Naive B cell (primary cell): Measurements from ENCODE around the gene HPCAL1. TPM values are rescaled to one million over a fixed set of nuclear protein-coding genes. Genes with fewer than 3 reads are reported as not detected.
A peak's percentile ranks its signal among the peaks of the same experiment; 100 is the strongest.

Source experiments
- ATAC-seq, 2 donors: fragments of 150-1000 bp; cut with Tn5 transposase; 2 replicates each; pipeline ENCODE4 v1.10.0; 2021; ENCODE audit warnings: low read depth in 2 of 2, mild to moderate bottlenecking in 2 of 2, moderate library complexity in 2 of 2
- DNase-seq: peaks from one replicate; pipeline ENCODE4 v3.0.0; 2022
- H3K27ac Mint-ChIP-seq, 6 donors: one replicate each; pipeline ENCODE4 v1.8.0; 2020 to 2022; ENCODE audit warnings: mild to moderate bottlenecking in 6 of 6, mixed read lengths in 6 of 6, moderate library complexity in 5 of 6, inconsistent platforms in 2 of 6
- H3K27me3 Mint-ChIP-seq, 3 donors: one replicate each; pipeline ENCODE4 v1.8.0; 2021 to 2022; ENCODE audit warnings: mixed read lengths in 3 of 3, mild to moderate bottlenecking in 1 of 3
- H3K36me3 Mint-ChIP-seq, 2 donors: one replicate each; pipeline ENCODE4 v1.8.0; 2020 to 2022; ENCODE audit warnings: mixed read lengths in 2 of 2, inconsistent platforms in 1 of 2, mild to moderate bottlenecking in 1 of 2
- H3K4me1 Mint-ChIP-seq, 3 donors: one replicate each; pipeline ENCODE4 v1.8.0; 2020 to 2022; ENCODE audit warnings: mixed read lengths in 3 of 3, inconsistent platforms in 1 of 3, mild to moderate bottlenecking in 1 of 3, moderate library complexity in 1 of 3
- H3K4me3 Mint-ChIP-seq, 8 donors: one replicate each; pipeline ENCODE4 v1.8.0; 2020 to 2022; ENCODE audit warnings: mild to moderate bottlenecking in 8 of 8, mixed read lengths in 8 of 8, moderate library complexity in 8 of 8, inconsistent platforms in 2 of 8
- H3K9me3 Mint-ChIP-seq, 7 donors: one replicate each; pipeline ENCODE4 v1.8.0; 2020 to 2022; ENCODE audit warnings: mixed read lengths in 7 of 7, mild to moderate bottlenecking in 5 of 7, inconsistent platforms in 2 of 7, moderate library complexity in 1 of 7
- polyA plus RNA-seq, 6 donors: library from polyadenylated mRNA; unstranded; fragments of 300-500 nt; fragmentation: Illumina TruSeq; gene quantifications; one replicate each; pipeline ENCODE4 v1.2.3, GENCODE V29; 2021; ENCODE audit warnings: low read depth in 6 of 6

Gene HPCAL1
- polyA plus RNA-seq, 6 donors from 2014 or later = 49.1 to 92.1 (median 66.7) TPM

GRCh38 chr2:10318345-10318744, 15.6 kb downstream of the HPCAL1 start:
- Mint-ChIP-seq H3K36me3 (peaks cover 0 to 5% of the 10 kb centered on the region in 2 donors), H3K27me3 (no peaks in the 10 kb centered on the region), H3K27ac (peak overlapping the region in 1 of 6 donors; percentile 61), H3K4me1 (peaks cover 26 to 47% (median 38%) of the 10 kb centered on the region in 3 donors), H3K9me3 (peaks cover 0 to 2% (median 0%) of the 10 kb centered on the region in 7 donors), H3K4me3 (no peak overlapping the region)
- DNase-seq (no peak), ATAC-seq (no peak)

DNA sequence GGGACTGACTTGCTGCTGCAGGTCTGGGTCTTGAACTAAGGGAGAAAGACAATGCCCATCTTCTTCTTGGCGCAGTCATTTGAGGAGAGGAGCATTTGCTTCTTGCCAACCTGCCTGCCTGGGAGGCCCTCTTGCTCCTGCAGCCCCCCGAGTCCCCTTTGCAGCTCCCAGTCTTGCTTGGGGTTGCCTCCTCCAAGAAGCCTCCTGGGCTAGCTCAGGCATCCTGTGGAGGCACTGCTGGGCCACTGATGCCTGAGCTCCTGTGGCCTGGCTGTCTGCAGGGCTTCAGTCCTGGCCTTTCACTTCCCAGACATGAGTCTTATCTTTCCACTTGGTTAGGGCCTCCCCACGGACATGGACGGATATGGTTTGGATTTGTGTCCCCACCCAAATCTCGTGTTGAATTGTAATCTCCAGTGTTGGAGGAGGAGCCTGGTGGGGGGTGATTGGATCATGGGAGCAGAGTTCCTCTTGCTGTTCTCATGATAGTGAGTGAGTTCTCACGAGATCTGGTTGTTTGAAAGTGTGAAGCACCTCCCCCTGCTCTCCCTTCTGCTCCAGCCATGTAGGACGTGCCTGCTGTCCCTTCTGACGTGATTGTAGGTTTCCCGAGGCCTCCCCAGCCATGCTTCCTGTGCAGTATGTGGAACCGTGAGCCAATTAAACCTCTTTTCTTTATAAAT, 17.3 kb downstream of the HPCAL1 start:
- ATAC-seq (no peak), DNase-seq (no peak)
- H3K9me3 Mint-ChIP-seq = peaks cover 0 to 2% (median 0%) of the 10 kb centered on the region in 7 donors
- peak overlapping the region in 3 of 6 donors; percentile 42 to 78 (median 49) for H3K27ac Mint-ChIP-seq
- no peak overlapping the region for H3K4me3 Mint-ChIP-seq
- H3K36me3 Mint-ChIP-seq = peaks cover 0 to 5% of the 10 kb centered on the region in 2 donors
- H3K27me3 Mint-ChIP-seq = no peaks in the 10 kb centered on the region
- H3K4me1 Mint-ChIP-seq = peaks cover 27 to 52% (median 41%) of the 10 kb centered on the region in 3 donors

GRCh38 chr2:10320575-10320931, 17.8 kb downstream of the HPCAL1 start:
- H3K9me3 Mint-ChIP-seq = peaks cover 0 to 2% (median 0%) of the 10 kb centered on the region in 7 donors
- H3K4me1 Mint-ChIP-seq = peaks cover 30 to 57% (median 46%) of the 10 kb centered on the region in 3 donors
- no peak overlapping the region for H3K4me3 Mint-ChIP-seq
- DNase-seq = no peak
- peak overlapping the region in 1 of 6 donors; percentile 78 for H3K27ac Mint-ChIP-seq
- peaks cover 0 to 5% of the 10 kb centered on the region in 2 donors for H3K36me3 Mint-ChIP-seq
- ATAC-seq = no peak
- no peaks in the 10 kb centered on the region for H3K27me3 Mint-ChIP-seq

DNA sequence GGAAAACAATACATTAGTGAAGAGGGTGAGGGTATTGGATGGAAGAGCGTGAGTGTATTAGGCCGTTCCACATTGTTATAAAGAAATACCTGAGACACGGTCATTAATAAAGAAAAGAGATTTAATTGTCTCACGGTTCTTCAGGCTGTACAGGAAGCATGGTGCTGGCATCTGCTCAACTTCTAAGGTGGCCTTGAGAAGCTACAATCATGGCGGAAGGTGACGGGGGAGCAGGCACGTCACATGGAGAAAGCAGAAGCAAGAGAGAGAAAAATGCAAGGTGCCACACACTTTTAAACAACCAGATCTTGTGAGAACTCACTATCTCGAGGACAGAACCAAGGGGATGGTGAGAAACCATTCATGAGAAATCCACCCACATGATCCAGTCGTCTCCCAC, 18.2 kb downstream of the HPCAL1 start:
- peaks cover 0 to 5% of the 10 kb centered on the region in 2 donors for H3K36me3 Mint-ChIP-seq
- no peak overlapping the region for H3K27ac Mint-ChIP-seq
- H3K9me3 Mint-ChIP-seq = peaks cover 0 to 2% (median 0%) of the 10 kb centered on the region in 7 donors
- H3K4me3 Mint-ChIP-seq = peak overlapping the region in 1 of 8 donors; percentile 18
- ATAC-seq (no peak), DNase-seq (no peak)
- no peaks in the 10 kb centered on the region for H3K27me3 Mint-ChIP-seq
- H3K4me1 Mint-ChIP-seq = peaks cover 33 to 58% (median 50%) of the 10 kb centered on the region in 3 donors

- Mint-ChIP-seq H3K4me3 (no peak overlapping the region), H3K4me1 (peaks cover 36 to 58% (median 52%) of the 10 kb centered on the region in 3 donors), H3K27me3 (no peaks in the 10 kb centered on the region), H3K27ac (no peak overlapping the region), H3K36me3 (peaks cover 0 to 5% of the 10 kb centered on the region in 2 donors), H3K9me3 (peaks cover 0 to 2% (median 0%) of the 10 kb centered on the region in 7 donors)
- no peak for DNase-seq
- no peak for ATAC-seq
Observed at GRCh38 chr2:10321622-10322021, 18.9 kb downstream of the HPCAL1 start.

DNA sequence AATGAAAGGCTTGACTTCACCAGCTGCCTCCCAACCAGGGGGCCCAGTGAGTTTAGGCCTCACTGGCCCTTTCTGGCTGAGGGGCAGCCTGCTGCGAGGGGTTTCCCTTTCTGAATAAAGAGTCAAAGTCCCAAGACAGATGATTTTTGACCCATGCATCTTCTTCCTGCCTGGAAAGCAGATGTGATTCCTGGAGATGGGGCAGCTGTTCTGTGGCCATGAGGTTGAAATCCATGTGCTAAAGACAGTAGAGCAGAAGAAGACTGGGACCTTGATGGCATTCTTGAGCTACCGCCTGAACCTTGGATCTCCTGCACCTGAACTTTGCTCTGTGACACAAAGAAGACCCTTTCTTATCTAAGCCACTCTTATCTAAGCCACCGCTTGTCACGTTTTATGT, 19.8 kb downstream of the HPCAL1 start:
- DNase-seq (no peak), ATAC-seq (no peak)
- Mint-ChIP-seq H3K4me1 (peaks cover 43 to 62% (median 61%) of the 10 kb centered on the region in 3 donors), H3K9me3 (peaks cover 0 to 2% (median 0%) of the 10 kb centered on the region in 7 donors), H3K36me3 (peaks cover 0 to 5% of the 10 kb centered on the region in 2 donors), H3K4me3 (no peak overlapping the region), H3K27me3 (no peaks in the 10 kb centered on the region), H3K27ac (no peak overlapping the region)

DNA sequence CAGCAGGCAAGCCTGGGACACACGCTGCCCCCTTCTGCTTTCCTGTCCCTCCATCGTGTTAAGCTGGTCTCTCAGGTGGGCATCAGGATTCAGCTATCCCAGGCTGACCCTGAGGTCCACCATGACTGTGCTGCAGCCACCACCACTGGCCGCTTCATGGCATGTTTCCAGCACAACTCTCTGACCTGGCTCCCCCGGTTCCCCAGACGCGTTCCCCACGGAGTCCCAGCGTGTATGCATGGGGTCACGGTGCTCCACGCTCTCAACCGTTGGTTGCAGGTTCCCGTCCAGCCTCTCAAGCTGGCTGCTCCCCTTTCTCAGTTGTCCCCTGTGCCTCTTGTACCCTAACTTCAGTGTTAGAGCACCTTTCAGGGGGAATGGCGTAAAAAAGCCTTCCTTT, 20.3 kb downstream of the HPCAL1 start:
- ATAC-seq (no peak), DNase-seq (no peak)
- H3K27ac Mint-ChIP-seq = peak overlapping the region in 1 of 6 donors; percentile 36
- no peak overlapping the region for H3K4me3 Mint-ChIP-seq
- H3K4me1 Mint-ChIP-seq = peaks cover 48 to 66% (median 62%) of the 10 kb centered on the region in 3 donors
- peaks cover 0 to 5% of the 10 kb centered on the region in 2 donors for H3K36me3 Mint-ChIP-seq
- peaks cover 0 to 2% (median 0%) of the 10 kb centered on the region in 7 donors for H3K9me3 Mint-ChIP-seq
- no peaks in the 10 kb centered on the region for H3K27me3 Mint-ChIP-seq

GRCh38 chr2:10323535-10323934, 20.8 kb downstream of the HPCAL1 start:
- Mint-ChIP-seq H3K9me3 (peaks cover 0 to 2% (median 0%) of the 10 kb centered on the region in 7 donors), H3K4me3 (no peak overlapping the region), H3K27me3 (no peaks in the 10 kb centered on the region), H3K4me1 (peaks cover 53 to 71% (median 67%) of the 10 kb centered on the region in 3 donors), H3K27ac (peak overlapping the region in 2 of 6 donors; percentile 36 to 72), H3K36me3 (peaks cover 0 to 5% of the 10 kb centered on the region in 2 donors)
- no peak for ATAC-seq
- no peak for DNase-seq

- H3K9me3 Mint-ChIP-seq = peaks cover 0 to 2% (median 0%) of the 10 kb centered on the region in 7 donors
- H3K4me1 Mint-ChIP-seq = peaks cover 56 to 78% (median 72%) of the 10 kb centered on the region in 3 donors
- H3K4me3 Mint-ChIP-seq = peak overlapping the region in 3 of 8 donors; percentile 6 to 33 (median 20)
- ATAC-seq = no peak
- H3K27ac Mint-ChIP-seq = peak overlapping the region in 1 of 6 donors; percentile 61
- no peaks in the 10 kb centered on the region for H3K27me3 Mint-ChIP-seq
- H3K36me3 Mint-ChIP-seq = peaks cover 0 to 5% of the 10 kb centered on the region in 2 donors
- no peak for DNase-seq
Observed at GRCh38 chr2:10324095-10324832, 21.6 kb downstream of the HPCAL1 start.

DNA sequence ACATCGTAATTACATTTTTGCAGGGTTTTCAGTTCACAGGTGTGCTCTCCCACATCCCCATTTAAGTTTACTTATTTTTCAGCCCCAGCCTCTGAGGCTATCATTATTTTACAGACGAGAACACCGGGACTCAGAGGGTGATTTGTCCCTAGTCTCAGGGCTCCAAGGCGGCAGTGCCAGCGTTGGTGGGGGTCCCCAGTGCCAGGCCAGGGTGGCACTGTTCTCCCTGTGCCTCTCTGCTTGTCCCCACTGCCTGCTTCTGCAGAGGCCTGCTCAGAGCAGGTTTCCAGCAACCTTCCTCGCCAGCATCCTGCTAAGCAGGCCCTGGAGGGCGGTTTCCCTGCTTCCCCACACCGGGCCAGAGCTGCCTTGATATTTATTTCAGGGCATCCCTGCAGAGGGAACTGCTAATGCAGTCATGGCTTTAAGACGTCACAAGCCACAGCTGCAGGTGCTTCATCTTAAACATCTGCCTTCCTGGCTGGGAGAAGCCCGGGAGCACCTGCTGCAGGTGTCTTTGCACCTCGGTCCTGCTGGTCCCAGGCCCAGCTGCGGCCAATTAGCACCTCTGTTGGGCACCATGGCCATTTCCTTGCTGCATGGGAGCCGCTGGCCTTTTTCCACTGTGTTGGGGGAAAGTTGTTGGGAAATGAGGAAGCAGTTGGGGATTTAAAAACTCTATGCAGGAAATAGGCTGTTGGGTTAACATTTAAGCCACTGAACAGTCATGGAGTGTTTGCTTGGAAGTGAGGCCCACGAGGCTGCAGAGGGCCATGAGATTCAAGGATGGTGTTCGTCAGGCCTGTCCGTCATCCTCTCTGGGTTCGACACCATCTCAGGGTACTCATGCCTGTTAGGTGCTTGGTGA, 22.8 kb downstream of the HPCAL1 start:
- H3K27ac Mint-ChIP-seq = peak overlapping the region in 5 of 6 donors; percentile 11 to 69 (median 49)
- peak overlapping the region in 1 of 8 donors; percentile 68 for H3K4me3 Mint-ChIP-seq
- ATAC-seq (no peak), DNase-seq (no peak)
- no peaks in the 10 kb centered on the region for H3K27me3 Mint-ChIP-seq
- peaks cover 64 to 81% (median 80%) of the 10 kb centered on the region in 3 donors for H3K4me1 Mint-ChIP-seq
- peaks cover 0 to 2% (median 0%) of the 10 kb centered on the region in 7 donors for H3K9me3 Mint-ChIP-seq
- H3K36me3 Mint-ChIP-seq = peaks cover 0 to 5% of the 10 kb centered on the region in 2 donors

- Mint-ChIP-seq H3K27me3 (no peaks in the 10 kb centered on the region), H3K36me3 (no peaks in the 10 kb centered on the region), H3K4me1 (peaks cover 67 to 81% (median 80%) of the 10 kb centered on the region in 3 donors), H3K27ac (peak overlapping the region in 5 of 6 donors; percentile 31 to 68 (median 50)), H3K4me3 (peak overlapping the region in 1 of 8 donors; percentile 21), H3K9me3 (peaks cover 0 to 2% (median 0%) of the 10 kb centered on the region in 7 donors)
- DNase-seq (no peak), ATAC-seq (no peak)
Observed at GRCh38 chr2:10326151-10326616, 23.5 kb downstream of the HPCAL1 start.

DNA sequence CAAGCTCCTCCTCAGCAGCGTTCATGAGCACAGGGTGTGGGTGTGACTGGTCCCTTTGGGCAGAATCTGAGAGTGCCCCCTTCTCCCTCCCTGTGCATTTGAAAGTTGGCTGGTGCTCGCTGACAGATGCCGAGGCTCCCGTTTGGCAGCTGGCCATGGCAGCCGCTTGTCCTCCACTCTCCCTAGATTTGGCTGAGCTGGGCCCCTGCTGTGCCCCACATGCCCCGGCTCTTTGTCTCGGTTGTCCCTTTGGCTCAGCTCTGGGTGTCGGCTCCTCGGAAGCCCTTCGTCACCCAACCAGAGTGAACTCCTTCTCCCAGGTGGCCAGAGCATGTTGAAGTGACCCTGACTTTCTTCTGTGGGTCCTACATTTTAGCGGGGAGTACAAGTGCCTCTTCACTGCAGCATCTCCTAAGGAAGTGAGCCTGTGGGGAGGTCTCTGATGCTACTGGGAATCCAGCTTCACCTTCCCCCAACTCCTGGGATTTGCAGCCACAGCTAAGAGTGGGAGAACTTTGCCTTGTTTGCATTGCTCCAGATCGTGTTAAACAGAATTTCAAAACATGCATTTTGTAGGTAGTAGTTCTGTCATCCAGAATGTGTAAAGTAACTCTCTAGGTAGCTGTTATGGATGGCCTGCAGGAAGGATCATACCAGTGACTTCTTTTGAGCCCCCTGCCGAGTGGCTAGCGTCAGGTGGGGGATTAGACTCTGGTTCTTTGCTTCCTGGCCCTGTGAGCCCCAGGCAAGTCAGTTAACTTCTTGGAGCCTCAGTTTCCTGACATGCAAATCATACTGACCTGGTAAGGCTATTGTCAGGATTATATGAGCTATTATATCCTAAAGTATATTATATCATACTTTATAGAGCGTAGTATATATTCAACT, 24.2 kb downstream of the HPCAL1 start:
- DNase-seq (no peak), ATAC-seq (no peak)
- peaks cover 74 to 89% (median 87%) of the 10 kb centered on the region in 3 donors for H3K4me1 Mint-ChIP-seq
- H3K27ac Mint-ChIP-seq = peak overlapping the region in 2 of 6 donors; percentile 78 to 80
- peak overlapping the region in 1 of 8 donors; percentile 30 for H3K4me3 Mint-ChIP-seq
- H3K27me3 Mint-ChIP-seq = no peaks in the 10 kb centered on the region
- no peaks in the 10 kb centered on the region for H3K36me3 Mint-ChIP-seq
- peaks cover 0 to 2% (median 0%) of the 10 kb centered on the region in 7 donors for H3K9me3 Mint-ChIP-seq
